Activated T-helper 2 cell treated with anti-CD3 and anti-CD28 coated beads, Interferon-gamma antibody, Interleukin-2, Interleukin-4, amounts not matched to agents 10 μg/mL and 5 μg/mL and 100 μg/mL, durations not matched to agents 14 hours and 24 hours and 36 hours (primary cell): ENCODE measurements around the gene QRFPR. TPM values are rescaled to one million over a fixed set of nuclear protein-coding genes. Genes with fewer than 3 reads are reported as not detected.

Experiments
- DNase-seq: peaks from one replicate; pipeline ENCODE4 v3.0.0; 2021; ENCODE audit warnings: low spot score
- H3K27ac Mint-ChIP-seq: one replicate; pipeline ENCODE4 v1.8.0; 2021; ENCODE audit warnings: mixed read lengths
- H3K27me3 Mint-ChIP-seq: one replicate; pipeline ENCODE4 v1.8.0; 2021; ENCODE audit warnings: low read depth, mixed read lengths
- H3K36me3 Mint-ChIP-seq: one replicate; pipeline ENCODE4 v1.8.0; 2021; ENCODE audit warnings: low read depth, mixed read lengths
- H3K4me1 Mint-ChIP-seq: one replicate; pipeline ENCODE4 v1.8.0; 2021; ENCODE audit warnings: low read depth, mixed read lengths
- H3K4me3 Mint-ChIP-seq: one replicate; pipeline ENCODE4 v1.8.0; 2021; ENCODE audit warnings: low read depth, mild to moderate bottlenecking, moderate library complexity, mixed read lengths
- H3K9me3 Mint-ChIP-seq: one replicate; pipeline ENCODE4 v1.8.0; 2021; ENCODE audit warnings: mixed read lengths
- intact Hi-C: fragments of 100-400 bp; cut with micrococcal nuclease; formaldehyde crosslinking; loops from one replicate; pipeline ENCODE4 v1.15.1; 2023
- total RNA-seq: library from RNA; stranded (reverse); gene quantifications from 2 replicates; pipeline ENCODE4 v1.2.3, GENCODE V29; 2022

Gene QRFPR
- total RNA-seq, 1 donor from 2014 or later, result not detected

- H3K4me3 Mint-ChIP-seq, result no peak overlapping the region
- H3K9me3 Mint-ChIP-seq, result peaks cover 6% of the 10 kb centered on the region
- intact Hi-C loops, result no loop called here
- no peaks in the 10 kb centered on the region for H3K4me1 Mint-ChIP-seq
- no peak for DNase-seq
- H3K27ac Mint-ChIP-seq, result no peak overlapping the region
- H3K27me3 Mint-ChIP-seq, result peaks cover 36% of the 10 kb centered on the region
- peaks cover 3% of the 10 kb centered on the region for H3K36me3 Mint-ChIP-seq
Observed at GRCh38 chr4:121280425-121280824, 100.4 kb downstream of the QRFPR start.

- H3K4me3 Mint-ChIP-seq, result no peak overlapping the region
- H3K9me3 Mint-ChIP-seq, result no peaks in the 10 kb centered on the region
- no peaks in the 10 kb centered on the region for H3K36me3 Mint-ChIP-seq
- H3K27ac Mint-ChIP-seq, result no peak overlapping the region
- no peaks in the 10 kb centered on the region for H3K4me1 Mint-ChIP-seq
- intact Hi-C loops, result no loop called here
- no peak for DNase-seq
- H3K27me3 Mint-ChIP-seq, result peaks cover 41% of the 10 kb centered on the region
Observed at GRCh38 chr4:121278811-121279368, 101.9 kb downstream of the QRFPR start.

Other genes starting within 250 kb of the QRFPR start
- 9.2 TPM in 2 replicates for gene TNIP3, start 216.7 kb downstream of the QRFPR start, total RNA-seq